Lower leg skin (tissue), 3 donors: ENCODE measurements around the gene NPPB.

Experiments used
- POLR2A ChIP-seq, 2 donors: fragments of 450-650 bp; IDR thresholded peaks; one replicate each; pipeline ENCODE4 v1.6.1; 2016 to 2017; ENCODE audit warnings: antibody characterized with exemption in 2 of 2, mild to moderate bottlenecking in 1 of 2, moderate library complexity in 1 of 2
- TF ChIP-seq, protein P1 (sequence below), 3 donors: fragments of 450-650 bp; IDR thresholded peaks; one replicate each; pipeline ENCODE4 v1.5.1; 2016; ENCODE audit warnings: antibody characterized with exemption in 3 of 3, mild to moderate bottlenecking in 3 of 3, moderate library complexity in 2 of 3

- TF ChIP-seq, protein P1, sequence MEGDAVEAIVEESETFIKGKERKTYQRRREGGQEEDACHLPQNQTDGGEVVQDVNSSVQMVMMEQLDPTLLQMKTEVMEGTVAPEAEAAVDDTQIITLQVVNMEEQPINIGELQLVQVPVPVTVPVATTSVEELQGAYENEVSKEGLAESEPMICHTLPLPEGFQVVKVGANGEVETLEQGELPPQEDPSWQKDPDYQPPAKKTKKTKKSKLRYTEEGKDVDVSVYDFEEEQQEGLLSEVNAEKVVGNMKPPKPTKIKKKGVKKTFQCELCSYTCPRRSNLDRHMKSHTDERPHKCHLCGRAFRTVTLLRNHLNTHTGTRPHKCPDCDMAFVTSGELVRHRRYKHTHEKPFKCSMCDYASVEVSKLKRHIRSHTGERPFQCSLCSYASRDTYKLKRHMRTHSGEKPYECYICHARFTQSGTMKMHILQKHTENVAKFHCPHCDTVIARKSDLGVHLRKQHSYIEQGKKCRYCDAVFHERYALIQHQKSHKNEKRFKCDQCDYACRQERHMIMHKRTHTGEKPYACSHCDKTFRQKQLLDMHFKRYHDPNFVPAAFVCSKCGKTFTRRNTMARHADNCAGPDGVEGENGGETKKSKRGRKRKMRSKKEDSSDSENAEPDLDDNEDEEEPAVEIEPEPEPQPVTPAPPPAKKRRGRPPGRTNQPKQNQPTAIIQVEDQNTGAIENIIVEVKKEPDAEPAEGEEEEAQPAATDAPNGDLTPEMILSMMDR (IDR thresholded peaks at IDR 0.05): peak in 1 of 3 donors; percentile 59
- TF ChIP-seq POLR2A (IDR thresholded peaks at IDR 0.05): no peak
Observed at GRCh38 chr1:11907275-11908094, 48.7 kb upstream of the NPPB start.
